GM19238 (cell line): ENCODE data around the gene CELF2.

Experiments used
- DNase-seq: peaks from one replicate; pipeline ENCODE4 v3.0.0; 2011; ENCODE audit warnings: low spot score; ENCODE audit not compliant: insufficient read length

CELF2 gene

DNA sequence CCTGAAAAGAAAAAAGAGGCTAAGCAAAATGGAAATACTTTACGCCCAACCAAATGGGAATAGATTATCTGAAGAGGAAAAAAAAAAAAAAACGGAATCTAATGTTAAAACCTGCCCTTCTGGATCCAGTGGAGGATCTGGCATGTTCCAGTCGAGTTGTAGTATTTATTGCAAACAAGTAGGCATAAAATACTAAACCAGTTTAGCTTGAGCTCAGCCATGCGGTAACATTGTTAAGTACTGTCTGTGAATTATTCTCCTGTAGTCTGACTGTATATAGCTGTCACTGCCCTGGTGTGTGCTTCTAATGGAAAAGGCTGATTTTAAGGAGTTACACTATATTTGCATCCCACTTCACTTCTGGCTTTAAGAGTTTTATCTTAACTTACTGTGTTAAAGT, 40.3 kb downstream of the CELF2 start:
- no peak for DNase-seq

DNA sequence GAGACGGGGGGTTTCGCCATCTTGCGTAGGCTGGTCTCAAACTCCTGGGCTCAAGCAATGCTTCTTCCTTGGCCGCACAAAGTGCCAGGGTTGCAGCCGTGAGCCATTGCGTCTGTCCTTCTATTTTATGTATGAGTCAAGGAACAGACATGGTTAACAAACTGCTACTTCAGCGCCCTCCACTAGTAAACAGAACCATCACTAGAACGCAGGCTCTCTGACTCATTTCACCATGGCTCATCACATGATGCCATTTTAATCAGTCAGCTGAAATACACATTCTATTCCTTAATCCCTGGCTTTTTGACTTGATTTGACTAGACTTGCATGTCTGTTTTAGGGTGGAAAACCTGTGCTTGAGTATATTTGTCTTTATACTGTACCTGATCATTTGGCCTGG, 41.3 kb downstream of the CELF2 start:
- DNase-seq: no peak

DNA sequence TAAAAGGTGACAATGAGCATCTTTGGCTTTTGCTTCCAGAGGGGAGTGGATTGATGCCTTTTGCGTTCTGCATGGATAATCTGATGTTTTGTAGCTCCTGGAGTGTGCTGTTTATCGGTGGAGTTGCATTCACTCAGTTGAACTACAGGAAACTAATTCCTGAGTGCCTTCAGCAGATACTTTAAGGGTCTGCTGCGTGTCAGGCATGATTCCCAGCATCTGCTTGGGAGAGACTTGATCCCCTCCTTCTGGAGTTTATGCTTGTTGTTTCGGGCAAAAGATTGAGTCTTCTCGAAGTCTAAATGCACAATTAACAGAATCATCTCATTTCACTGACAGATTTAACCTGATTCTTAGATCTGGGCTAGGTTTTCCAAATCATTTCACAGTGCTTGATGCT, 46.2 kb downstream of the CELF2 start:
- DNase-seq: no peak

DNA sequence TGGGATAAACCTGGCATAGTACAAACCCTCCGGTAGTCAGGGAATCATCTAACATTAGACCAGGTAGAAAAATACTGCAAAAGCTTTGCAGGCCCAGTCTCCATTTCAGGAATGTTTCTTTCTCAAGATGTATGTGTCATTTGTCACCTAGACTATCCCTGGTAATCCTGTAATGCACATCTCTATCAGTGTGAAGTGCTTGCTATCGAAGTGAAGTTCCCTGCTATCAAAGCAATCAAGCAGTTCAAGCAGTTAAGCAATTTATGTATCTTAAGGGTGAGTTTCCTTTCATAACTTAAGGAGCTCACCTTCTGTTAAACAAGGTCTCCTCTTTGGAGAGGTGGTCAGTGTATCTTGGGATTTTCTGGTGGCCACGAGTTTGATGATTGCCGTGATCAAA, 47.2 kb downstream of the CELF2 start:
- DNase-seq: no peak

GRCh38 chr10:11065567-11065966, 47.9 kb downstream of the CELF2 start:
- no peak for DNase-seq

GRCh38 chr10:11066520-11066919, 48.8 kb downstream of the CELF2 start:
- DNase-seq: no peak

DNA sequence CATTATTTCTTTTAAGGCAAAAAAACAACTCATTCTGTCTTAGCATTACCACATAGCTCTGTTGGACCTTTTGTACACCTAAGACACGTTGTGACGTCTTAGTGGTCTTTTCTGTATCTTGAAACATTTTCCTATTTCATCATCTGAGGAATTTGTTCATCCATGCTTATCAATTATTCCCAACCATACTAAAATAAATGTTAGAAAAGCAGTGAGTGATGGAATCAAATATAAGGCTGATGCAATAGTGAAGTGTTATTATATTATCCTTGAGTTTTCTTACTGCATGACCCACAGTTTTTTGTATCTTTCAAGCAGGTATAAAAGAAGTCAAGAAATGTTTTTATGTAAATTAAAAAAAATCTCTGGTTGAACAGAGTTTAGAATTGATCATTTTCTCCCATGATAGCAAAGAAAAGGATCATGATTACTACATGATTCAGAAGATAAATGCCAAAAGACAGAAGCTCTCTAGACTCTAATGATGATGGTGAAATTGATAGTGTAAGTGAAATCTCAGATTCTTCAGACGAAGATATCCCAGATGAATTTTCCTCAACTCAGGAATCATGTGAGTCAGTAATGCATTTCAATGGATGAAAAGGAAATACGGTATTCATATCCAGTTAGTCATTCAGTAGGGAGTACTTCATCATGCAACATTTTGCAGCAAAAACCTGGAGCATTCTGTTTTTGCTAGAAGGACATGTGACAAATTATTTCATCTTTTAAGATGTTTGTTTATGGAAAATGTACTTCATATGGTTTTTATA, 51.4 kb downstream of the CELF2 start:
- no peak for DNase-seq

- DNase-seq: no peak
These were observed 55.7 kb downstream of the CELF2 start for GRCh38 chr10:11073410-11073809.

- DNase-seq: no peak
These were observed 57.0 kb downstream of the CELF2 start for GRCh38 chr10:11074536-11075267.

DNA sequence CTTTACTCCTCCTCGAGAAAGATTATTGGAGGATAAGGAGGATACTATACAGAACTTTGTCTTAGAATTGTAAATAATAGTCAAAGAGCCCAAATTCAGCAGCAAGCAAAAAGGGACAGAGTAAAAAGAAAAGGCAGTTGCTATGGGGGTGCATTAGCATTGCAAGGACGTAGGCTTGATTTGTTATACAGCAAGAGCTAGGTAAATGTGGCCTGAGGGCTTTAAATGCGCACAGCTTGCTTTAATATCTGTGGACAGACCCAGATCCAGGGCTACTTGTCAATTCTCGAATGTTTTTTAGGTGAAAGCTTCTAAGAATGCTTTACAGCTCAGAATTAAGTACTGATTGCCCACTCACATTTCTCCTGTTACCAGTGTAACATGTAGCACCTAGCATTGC, 58.5 kb downstream of the CELF2 start:
- no peak for DNase-seq

DNA sequence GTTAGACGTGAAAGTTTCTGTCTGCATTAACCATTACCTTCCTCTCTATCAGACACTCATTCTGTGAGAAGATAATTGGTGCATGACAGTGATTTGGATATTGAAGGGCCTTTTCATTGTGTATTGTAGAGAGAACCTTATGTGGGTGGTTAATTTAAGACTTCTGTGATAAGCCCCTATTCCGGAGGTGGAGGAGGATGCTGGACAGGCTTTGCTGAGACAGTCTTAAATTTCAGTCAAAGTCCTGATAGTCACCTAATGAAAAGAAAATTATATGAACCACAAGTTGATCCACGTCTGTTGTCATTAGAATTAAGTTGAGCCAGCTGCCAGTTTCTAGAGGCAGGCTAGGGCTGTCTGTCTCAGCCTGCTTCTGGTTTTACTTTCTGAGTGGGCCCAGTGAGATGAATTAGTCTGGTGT, 62.9 kb downstream of the CELF2 start:
- DNase-seq: no peak

DNA sequence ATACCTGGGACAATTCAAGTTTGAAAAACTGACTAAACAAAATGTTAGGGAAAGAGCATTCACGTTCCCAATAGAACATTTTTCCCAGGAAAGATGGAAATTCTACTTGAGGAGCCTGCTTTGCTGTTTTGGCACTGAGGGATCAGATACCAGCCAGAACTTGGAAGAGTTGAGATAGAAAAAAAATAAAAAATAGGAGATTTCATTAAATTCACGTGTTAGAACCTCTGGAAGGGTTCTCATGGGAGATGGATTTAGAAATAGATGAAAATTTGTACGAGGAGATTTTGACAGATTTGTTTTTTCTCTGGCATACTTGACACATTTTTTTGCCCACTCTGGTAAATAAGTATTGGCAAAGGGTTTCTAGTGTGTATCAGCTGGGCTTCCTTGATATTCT, 63.7 kb downstream of the CELF2 start:
- DNase-seq: no peak

GRCh38 chr10:11082526-11082925, 64.9 kb downstream of the CELF2 start:
- no peak for DNase-seq

DNA sequence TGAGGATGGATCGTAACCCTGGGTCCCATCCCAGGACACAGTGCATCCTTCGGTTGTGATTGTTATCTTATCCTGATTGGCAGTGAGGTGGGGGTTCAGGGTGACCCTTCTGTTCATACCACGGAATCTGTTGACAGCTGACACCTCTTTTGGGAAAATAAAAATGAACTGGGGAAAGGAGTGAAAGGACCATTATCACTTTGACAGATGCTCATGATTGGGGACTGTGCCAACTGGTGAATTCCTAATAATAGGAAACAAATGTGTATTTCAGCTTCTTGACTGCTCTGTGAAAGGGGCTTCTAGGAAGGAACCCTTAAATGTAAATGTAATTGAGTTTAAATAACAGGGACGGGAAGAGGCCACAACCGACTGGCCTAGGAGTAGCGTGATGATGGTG, 65.4 kb downstream of the CELF2 start:
- no peak for DNase-seq

- no peak for DNase-seq
These were observed 67.9 kb downstream of the CELF2 start for GRCh38 chr10:11085545-11085944.

DNA sequence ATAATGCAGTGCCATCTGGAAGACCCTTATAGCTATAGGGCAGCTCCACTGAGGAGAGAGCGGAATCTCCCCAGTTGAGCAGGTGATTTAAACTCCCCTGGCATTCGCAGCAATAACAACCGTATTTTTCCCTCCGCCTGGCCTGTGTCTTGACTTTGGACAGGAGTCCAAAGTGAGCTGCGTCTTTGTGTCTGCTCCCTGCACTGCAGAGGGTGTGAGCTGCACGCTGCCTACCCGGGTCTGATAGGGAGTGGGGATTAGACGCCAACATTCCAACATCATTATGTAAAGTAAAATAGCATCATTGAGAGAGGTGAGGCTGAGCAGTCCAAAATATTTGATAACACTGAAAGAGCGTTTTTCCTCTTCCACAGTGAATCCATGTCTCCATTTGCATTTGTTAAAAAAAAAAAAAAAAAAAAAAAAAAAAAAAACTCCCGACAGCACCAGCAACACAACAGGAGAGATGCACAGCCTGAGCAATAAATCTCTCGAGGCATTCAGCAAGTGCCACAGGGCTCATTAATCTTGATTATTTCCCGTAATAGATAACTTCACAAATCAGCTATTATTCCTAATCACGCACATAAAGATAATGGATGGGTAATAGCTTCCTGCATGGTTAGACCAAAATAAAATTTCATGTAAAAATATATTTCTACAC, 68.6 kb downstream of the CELF2 start:
- DNase-seq: no peak

DNA sequence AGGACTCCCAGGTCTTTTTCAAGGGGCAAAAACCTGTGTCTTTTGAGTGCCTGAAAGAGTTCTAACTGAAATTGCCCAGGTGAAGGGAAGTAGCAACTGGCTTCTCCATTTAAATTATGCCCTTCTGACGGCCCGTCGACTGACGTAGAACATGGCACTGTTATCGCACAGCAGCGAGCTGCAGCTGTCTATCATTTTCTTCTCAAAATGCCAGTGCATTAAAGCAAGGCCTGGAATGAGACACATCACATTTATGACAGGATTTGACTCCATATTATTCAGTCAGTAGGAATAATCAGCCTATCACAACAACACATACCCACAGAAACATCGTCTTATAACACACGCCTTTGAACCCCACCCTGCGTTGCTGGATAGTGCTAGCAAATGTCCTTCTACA, 69.7 kb downstream of the CELF2 start:
- DNase-seq: no peak

DNA sequence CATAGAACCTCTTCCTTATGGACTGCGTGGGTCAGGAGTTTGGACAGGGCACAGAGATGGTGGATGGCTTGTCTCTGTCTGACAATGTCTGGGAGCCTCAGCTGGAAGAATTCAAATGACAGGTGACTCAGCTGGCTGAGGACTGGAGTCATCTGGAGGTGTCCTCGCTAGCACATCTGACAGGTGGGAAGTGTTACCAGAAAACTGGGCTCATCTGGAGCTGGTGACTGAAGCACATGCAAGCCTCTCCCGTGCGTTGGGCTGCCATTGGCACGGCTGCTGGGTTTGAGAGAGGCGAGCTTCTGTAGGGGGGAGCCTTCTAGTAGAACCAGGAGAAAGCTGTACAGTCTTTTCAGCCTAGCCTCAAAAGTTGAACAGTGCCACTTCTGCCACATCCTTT, 71.0 kb downstream of the CELF2 start:
- DNase-seq: no peak

DNA sequence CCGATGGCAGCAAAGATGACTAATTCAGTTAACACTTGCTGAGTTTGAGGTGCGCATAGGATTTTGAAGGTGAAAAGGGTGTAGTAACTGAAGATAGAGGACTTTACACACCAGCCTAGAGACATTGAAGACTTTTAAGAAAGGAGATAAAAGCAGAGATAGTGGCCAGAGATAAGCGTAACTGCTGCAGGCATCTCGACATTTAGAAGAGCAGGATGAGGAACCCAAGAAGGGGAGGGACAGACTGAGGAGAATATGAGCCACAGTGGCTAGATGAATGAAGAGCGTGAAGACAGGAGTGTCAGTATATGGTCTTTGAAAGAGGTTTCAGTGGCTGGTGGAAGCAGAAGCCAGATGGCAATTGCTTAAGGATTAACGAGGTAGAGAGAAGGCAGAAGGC, 71.6 kb downstream of the CELF2 start:
- no peak for DNase-seq

GRCh38 chr10:11091517-11092102, 73.9 kb downstream of the CELF2 start:
- no peak for DNase-seq

DNA sequence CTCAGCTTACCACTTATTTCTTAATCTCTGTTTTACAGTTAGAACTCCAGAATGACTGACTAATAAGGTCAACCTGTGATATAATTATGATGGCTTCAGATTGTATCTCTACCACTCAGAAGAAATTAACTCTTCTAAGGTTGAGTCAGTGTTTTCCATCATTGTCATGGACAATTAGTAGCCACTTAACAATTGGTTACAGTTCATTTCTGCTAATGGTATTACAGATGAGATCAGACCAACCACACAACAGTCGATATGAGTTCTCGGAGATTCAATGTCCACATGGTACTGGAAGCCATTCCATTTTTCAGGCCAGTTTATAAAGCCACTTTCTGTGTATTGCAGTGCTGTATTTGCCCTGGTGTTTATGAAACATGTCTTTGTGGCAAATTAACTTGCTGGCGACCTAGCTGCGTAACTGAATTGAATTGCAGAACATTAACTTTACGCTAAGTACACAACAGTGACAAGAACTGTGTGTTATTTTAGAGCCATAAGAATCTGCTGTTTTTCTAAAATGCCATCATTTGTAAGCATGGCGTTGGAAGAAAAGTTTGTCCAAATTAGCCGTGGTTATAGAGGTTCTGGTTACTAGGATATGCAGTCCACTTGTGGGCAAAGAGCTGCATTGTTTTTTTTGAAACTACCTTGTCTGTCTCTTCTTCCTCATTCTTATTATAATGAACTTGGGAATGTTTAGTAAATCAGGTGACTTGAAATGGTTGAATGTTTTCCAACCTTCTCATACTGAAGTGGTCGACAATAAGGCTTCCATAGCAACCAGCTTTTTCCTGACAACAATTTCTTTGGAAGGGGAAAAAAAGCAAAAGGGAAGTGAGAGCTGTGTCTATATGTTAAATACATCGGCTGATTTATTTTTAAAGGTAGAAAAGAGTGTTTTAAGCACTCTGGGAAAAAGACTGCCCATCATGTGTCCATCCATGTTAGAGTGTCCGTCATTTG, 76.4 kb downstream of the CELF2 start:
- DNase-seq: no peak
